Measurements from ENCODE around the gene MRNIP.
A peak's percentile ranks its signal among the peaks of the same experiment; 100 is the strongest.

MRNIP gene

DNA sequence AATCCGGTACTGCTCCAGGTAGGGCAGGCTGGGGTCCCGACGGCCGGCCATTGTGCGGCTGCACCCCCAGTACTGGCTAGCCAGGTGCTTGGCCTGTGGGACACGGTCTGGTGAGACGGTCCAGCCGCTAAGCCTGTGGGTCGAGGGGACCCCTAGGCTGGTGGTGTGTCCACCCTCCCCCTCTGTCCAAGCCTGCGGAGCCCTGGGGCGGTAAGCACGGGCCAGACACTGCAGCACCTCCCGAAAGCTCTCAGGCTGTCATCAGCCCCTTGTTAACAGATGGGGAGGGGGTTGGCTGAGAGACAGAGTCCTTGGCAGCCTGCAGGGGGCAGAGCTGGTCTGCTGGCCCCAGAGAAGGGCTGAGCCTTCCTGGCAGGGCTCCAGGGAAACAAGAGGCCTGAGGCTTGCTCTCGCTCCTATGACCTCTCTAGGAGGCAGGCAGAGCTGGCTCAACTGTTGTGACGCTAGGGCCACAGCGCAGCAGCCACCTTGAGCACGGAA, 11.8 kb upstream of the MRNIP start:
- no peak for DNase-seq

DNA sequence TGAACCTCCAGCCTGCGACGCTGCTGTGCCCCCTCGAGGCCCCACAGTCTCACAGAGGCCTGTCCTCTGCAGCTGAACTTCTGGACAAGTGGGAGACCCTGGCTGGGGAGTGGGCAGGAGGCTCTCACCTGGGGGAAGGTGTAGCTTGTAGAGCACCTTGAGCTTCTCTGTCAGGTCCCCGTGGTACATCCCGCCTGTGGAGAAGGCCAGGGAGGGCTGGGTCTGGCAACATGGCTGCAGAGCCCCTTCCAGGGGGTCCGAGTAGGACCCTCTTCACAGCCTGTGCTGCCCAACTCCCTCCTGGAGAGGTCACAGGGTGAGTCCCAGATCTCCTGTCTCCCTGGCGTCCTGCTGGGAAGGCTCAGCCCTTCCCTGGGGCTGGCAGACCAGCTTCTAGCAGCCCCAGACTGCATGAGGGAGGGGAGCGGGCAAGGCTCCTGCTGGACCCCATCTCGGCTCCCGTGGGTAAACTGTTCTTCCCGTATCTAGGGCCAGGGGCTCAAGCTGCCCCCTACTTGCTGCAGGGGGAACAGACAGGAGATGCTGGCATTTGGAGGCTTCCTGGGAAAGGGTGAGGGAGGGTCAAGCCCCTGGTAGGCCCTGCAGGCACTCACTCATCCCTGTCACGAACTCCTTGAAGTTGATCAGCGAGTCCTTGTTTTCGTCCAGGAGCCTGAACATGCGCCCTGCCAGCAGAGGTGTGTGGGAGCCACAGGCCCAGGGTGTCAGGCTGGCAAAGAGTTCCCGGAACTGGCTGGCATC, 11.2 kb upstream of the MRNIP start:
- no peak for DNase-seq

GRCh38 chr5:179869101-179869500, 10.5 kb upstream of the MRNIP start:
- no peak for DNase-seq

GRCh38 chr5:179868541-179868940, 9.9 kb upstream of the MRNIP start:
- no peak for DNase-seq

- no peak for DNase-seq
These were observed 8.9 kb upstream of the MRNIP start for GRCh38 chr5:179867476-179867875.

- no peak for DNase-seq
These were observed 8.5 kb upstream of the MRNIP start for GRCh38 chr5:179867079-179867465.

DNA sequence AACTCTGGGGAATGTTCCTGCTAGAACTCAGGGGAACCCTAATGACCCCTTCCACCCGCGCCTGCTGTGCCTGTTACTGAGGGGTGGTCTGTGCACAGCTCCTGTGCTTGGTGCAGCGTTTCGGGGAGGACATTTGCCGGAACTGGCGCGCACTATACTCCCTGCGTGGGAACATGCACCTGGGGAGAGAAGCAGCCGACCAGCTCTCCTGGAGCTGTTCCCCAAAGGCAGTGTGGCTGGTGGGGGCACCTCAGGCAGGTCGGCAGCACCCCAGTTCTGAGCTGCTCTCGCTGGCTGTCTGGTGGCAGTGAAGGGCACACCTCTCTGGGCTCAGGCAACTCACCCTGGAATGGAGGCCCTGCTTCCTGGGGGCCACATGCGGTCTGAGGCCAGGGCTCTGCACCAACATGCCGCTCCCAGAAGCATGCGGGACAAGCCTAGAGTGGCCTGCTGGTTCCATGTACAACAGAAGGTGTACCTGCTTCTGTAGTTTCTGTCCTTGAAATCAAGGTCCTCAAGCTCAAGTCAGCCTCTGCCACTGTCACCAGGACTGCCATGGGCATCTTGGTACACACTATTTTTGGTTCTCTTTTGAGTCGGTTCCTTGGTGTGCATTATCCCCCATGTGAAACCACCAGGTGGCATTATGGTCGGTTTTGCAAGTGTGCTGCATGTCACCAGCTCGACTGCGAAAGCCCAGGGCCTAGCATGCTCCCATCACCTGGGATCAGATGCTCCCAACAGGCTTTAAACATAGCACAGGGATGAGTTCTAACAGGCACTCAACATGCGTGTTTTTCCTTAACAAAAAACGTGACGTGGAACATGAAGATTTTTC, 7.8 kb upstream of the MRNIP start:
- DNase-seq: peak; percentile 14

GRCh38 chr5:179865491-179866240, 7.0 kb upstream of the MRNIP start:
- no peak for DNase-seq

GRCh38 chr5:179864686-179865085, 6.1 kb upstream of the MRNIP start:
- no peak for DNase-seq

DNA sequence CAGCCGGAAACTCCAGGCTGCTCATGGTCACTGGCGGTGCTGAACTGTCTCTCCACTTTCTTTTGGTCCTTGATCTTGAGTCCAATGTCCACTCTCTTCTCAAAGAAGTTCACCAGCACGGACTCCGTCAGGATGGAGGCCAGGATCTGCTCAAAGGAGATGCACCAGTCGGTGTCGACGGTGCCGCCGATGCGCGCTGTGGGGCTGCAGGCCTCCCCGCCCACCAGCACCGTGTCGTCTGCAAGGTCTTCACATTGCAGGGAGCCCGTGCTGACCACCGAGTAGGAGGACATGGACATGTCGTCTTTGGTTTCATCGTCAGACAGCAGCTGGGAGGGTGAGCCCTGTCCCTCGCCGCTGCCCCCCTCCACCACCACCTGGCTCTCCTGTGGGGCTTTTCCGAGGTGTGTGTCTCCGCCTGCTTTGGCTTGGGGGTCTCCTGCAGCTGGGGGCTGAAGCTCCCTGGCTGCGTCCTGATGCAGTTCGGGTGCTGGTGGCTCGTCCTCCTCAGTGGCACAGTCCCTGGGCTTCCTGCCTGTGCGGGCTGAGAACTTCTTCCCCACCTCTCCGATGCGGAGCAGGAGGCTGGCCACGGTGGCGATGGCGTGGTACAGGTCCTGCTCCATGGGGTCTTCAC, 5.0 kb upstream of the MRNIP start:
- no peak for DNase-seq

GRCh38 chr5:179862891-179863290, 4.3 kb upstream of the MRNIP start:
- no peak for DNase-seq

DNA sequence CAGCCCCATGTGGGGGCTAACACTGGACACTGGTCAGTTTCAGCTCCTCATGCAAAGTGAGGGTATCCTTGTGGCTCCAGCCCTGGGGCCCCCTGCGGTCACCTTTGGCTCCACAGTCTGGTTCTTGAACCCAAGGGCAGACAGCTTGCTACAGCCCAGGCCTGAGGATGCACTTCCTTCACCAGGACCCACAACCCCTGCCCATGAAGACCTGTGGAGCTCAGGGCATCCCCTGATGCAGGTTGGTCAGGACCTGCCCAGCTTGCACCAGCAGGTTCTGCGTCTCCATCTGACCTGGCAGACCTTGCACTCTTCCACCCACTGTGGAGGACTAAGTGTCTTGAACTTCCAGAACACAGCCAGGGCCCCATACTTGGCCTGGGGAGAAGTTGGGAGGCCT, 3.7 kb upstream of the MRNIP start:
- no peak for DNase-seq

DNA sequence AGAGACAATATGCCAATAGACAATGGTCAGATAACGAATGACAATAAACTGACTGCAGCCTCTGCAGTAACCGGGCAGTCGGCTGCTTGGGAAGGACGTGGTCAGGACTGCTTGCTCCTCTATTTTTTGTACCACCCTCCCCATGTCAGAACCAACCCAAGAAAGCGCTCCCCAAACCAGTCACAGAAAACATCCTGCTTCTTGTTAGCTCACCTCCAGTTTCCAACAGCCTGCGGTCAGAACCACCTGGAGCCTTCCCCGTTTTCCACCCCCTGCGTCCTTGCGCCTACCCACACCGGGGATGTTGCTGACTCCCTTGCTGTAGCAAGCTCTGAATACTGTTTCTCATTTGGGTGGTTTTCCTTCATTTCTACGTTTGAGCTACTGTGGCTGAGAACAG, 1.7 kb upstream of the MRNIP start:
- no peak for DNase-seq

DNA sequence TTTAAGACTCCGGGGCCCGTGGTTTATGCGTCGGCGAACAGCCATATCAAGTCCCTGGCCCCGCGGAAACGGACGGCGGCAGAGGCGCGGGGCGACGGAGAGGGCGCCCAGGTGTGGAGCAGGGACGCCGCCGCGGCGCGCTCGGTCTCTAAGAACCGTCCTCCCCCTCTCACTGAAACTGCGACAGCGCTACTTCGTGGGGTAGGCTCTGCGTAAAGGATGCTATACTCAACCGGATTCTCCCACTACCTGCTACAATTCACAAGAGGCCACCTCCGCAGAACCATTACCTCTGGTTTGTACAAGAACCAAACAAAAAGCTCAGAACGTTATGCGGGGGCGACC, 404 bp downstream of the MRNIP start:
- DNase-seq: peak; percentile 52

DNA sequence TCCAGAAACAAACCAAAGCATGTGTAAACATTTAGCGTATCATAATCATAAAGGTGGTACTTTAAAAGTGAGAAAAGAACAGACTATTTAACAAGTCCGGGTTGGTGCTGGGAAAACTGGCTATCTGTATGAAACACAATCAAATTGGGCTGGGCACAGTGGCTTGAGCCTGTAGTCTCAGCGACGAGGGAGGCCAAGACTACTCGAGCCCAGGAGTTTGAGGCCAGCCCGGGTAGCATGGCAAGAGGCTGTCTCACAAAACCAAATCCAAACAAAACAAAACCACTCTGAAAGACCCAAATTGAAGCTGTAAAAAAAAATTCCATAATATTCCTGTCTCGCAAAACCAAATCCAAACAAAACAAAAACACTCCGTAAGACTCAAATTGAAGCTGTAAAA, 4.3 kb downstream of the MRNIP start:
- no peak for DNase-seq

DNA sequence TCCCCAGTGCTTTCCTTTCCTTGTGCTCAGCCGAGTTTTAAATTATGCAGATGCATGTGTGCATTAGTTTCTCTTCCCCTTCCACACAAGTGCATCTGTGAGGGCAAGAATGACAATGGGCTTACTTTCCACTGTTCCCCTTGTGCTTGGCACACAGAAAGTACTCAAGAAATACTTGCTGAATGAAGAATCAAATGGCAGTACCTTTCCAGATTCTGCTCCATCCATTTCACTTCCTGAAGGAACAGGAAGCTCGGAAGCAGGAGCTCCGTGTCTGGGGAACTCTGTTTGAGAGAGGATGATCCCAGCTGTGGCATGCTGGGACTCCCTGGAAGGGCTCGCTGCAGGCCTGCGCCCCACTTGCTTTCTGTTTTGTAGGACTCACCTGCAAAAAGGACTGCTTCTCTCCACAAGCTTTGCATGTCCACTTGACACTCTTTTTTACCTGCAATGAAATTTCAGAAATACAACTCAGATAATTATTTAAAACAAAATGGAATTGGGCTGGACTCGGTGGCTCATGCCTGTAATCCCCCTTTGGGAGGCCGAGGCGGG, 5.5 kb downstream of the MRNIP start:
- no peak for DNase-seq

DNA sequence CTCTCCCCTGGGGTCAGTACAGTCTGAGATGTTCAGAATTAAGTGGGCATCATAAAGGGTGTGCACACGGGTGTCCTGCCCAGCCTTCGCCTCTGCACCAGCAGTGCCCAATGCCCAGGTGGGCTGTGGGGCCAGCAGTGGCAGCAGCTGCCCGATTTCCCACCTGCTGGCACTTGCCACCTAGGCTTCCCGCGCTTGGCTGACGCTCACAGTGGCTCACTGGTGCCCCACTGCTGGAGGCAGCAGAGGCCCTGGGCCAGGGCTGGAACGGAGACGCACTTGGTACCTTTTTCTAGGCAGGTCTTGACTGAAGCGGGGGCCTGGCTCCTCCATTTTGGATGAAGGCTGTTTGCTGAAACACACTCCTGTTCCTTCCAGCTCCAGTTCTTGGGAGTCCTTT, 17.0 kb downstream of the MRNIP start:
- no peak for DNase-seq

DNA sequence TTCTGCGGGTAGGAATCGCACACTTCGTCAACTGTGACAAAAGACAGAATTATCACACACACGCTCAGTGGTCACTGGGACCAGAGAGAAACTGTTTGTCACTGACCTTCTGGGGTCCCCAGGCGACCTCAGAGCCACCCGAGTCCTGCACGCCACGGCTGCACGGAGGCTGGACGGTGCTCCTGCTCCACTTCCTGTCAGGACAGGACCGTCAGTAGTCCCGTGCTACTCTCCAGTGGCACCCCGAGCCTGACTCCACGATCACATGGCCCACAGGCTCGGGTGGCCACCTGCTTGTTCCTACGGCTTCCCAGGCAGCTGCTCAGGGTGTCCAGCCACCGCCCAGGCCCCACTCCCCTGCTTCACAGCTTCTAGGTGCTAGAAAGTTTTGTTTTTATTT, 17.9 kb downstream of the MRNIP start:
- DNase-seq: no peak

GRCh38 chr5:179840321-179840720, 18.3 kb downstream of the MRNIP start:
- no peak for DNase-seq

GRCh38 chr5:179839328-179840256, 19.0 kb downstream of the MRNIP start:
- no peak for DNase-seq
